GM12878 (cell line): ENCODE results near the gene CCNL1. TPM values are rescaled to one million over a fixed set of nuclear protein-coding genes. Genes with fewer than 3 reads are reported as not detected.

Experiments
- ATF2 ChIP-seq: IDR thresholded peaks from 2 replicates; pipeline ENCODE4 v1.6.1; 2012; ENCODE audit warnings: low read length, inconsistent platforms
- BACH1 ChIP-seq: fragments of 450-650 bp; IDR thresholded peaks from 2 replicates; pipeline ENCODE4 v1.6.1; 2017; ENCODE audit warnings: mild to moderate bottlenecking, borderline replicate concordance
- CBX5 ChIP-seq: sonication (generic); IDR thresholded peaks from 2 replicates; pipeline ENCODE4 v1.6.1; 2016; ENCODE audit warnings: low read depth, moderate library complexity, mild to moderate bottlenecking, inconsistent platforms
- CHD1 ChIP-seq: IDR thresholded peaks from 2 replicates; pipeline ENCODE4 v1.6.1; 2012; ENCODE audit warnings: low read depth, low read length, improper control_type of control experiment
- E4F1 ChIP-seq: fragments of 450-650 bp; IDR thresholded peaks from 2 replicates; pipeline ENCODE4 v1.6.1; 2018; ENCODE audit warnings: borderline replicate concordance, mild to moderate bottlenecking; ENCODE audit not compliant: partially characterized antibody
- ESRRA ChIP-seq: IDR thresholded peaks from 2 replicates; pipeline ENCODE4 v1.6.1; 2012; ENCODE audit warnings: mild to moderate bottlenecking, low read length, improper control_type of control experiment
- ETV6 ChIP-seq, 2 experiments: fragments of 450-650 bp in 1 of 2; IDR thresholded peaks in 1 of 2; conservative IDR thresholded peaks in 1 of 2; 2 replicates each; pipeline ENCODE4 v1.6.1; 2014; ENCODE audit warnings: antibody characterized with exemption in 1 of 2, borderline replicate concordance in 1 of 2, low read depth in 1 of 2, mild to moderate bottlenecking in 1 of 2, moderate library complexity in 1 of 2
- GATAD2B ChIP-seq: fragments of 450-650 bp; conservative IDR thresholded peaks from 2 replicates; pipeline ENCODE4 v1.6.1; 2017; ENCODE audit warnings: low read depth, mild to moderate bottlenecking, moderate library complexity
- IKZF1 ChIP-seq: fragments of 450-650 bp; conservative IDR thresholded peaks from 2 replicates; pipeline ENCODE4 v1.6.1; 2017; ENCODE audit warnings: antibody characterized with exemption, mild to moderate bottlenecking
- MEF2A ChIP-seq: IDR thresholded peaks from 2 replicates; pipeline ENCODE4 v1.6.1; 2011; ENCODE audit warnings: low read depth, mild to moderate bottlenecking, low read length, moderate library complexity; ENCODE audit not compliant: insufficient read depth
- NFXL1 ChIP-seq: fragments of 450-650 bp; IDR thresholded peaks from 2 replicates; pipeline ENCODE4 v1.6.1; 2017; ENCODE audit warnings: antibody characterized with exemption, mild to moderate bottlenecking, borderline replicate concordance
- NRF1 ChIP-seq: conservative IDR thresholded peaks from 2 replicates; pipeline ENCODE4 v1.6.1; 2011; ENCODE audit warnings: mild to moderate bottlenecking, low read depth, low read length, improper control_type of control experiment
- PAX5 ChIP-seq: IDR thresholded peaks from 2 replicates; pipeline ENCODE4 v1.6.1; 2011; ENCODE audit warnings: low read depth, low read length, borderline replicate concordance
- POLR2AphosphoS2 ChIP-seq: IDR thresholded peaks from 2 replicates; pipeline ENCODE4 v1.6.1; 2011; ENCODE audit warnings: low read depth, mild to moderate bottlenecking, low read length, improper control_type of control experiment, moderate library complexity
- PRDM15 ChIP-seq: fragments of 450-650 bp; formaldehyde crosslinking; IDR thresholded peaks from 2 replicates; pipeline ENCODE4 v1.4.0; 2020; ENCODE audit warnings: mild to moderate bottlenecking, moderate library complexity
- SIN3A ChIP-seq: IDR thresholded peaks from 2 replicates; pipeline ENCODE4 v1.6.1; 2012; ENCODE audit warnings: low read depth, low read length, improper control_type of control experiment
- SREBF1 ChIP-seq: IDR thresholded peaks from 2 replicates; pipeline ENCODE4 v1.6.1; 2012; ENCODE audit warnings: mild to moderate bottlenecking, low read length
- ZBTB11 ChIP-seq: fragments of 450-650 bp; formaldehyde crosslinking; IDR thresholded peaks from 2 replicates; pipeline ENCODE4 v1.5.0; 2022; ENCODE audit warnings: mild to moderate bottlenecking, missing genetic modification characterization
- polyA plus RNA-seq, 11 experiments: library from polyadenylated mRNA; depleted of rRNA in 4 of 11; unstranded in 6 of 11; stranded (reverse) in 5 of 11; fragments of >200 nt; fragmentation: Nextera tagmentation in 4 of 11; fragmentation: Illumina TruSeq in 1 of 11; extraction: Ambion mirVana in 4 of 11; extraction: Trizol in 1 of 11; gene quantifications; 1 replicate in 1 of 11; 2 replicates in 10 of 11; pipeline versions ENCODE4 v1.2.1 to v1.2.3, GENCODE V29; 2011 to 2016; ENCODE audit warnings: inconsistent platforms in 2 of 11, missing spikeins in 2 of 11, low read depth in 1 of 11
- total RNA-seq, 4 experiments: library from RNA; depleted of rRNA in 3 of 4; stranded (reverse); fragments of >200 nt in 3 of 4; fragmentation: Illumina TruSeq in 1 of 4; extraction: Trizol in 1 of 4; gene quantifications; 2 replicates each; pipeline versions ENCODE4 v1.2.1 to v1.2.3, GENCODE V29; 2013 to 2021

CCNL1 gene
- total and polyA plus RNA-seq, 10 of the 15 experiments (the other 5 are each of a cell fraction or from before 2014, with no cell fraction given), result 22.2 to 174 (median 115) TPM

GRCh38 chr3:157159762-157160657 is at the start of gene CCNL1 (continued):
- TF ChIP-seq ZBTB11, result peak; percentile 65
- peak; percentile 98 for TF ChIP-seq BACH1
- peak in 1 of 2 experiments; percentile 96; a peak in 2 of 4 replicates for TF ChIP-seq ETV6 (conservative IDR thresholded peaks at IDR 0.05 in 1 of 2, IDR thresholded peaks at IDR 0.05 in 1 of 2; ENCODE audit: borderline replicate concordance in 1 of 2, low read depth in 1 of 2)
- no peak; the same call in 1 of the 2 replicates for TF ChIP-seq SIN3A
- TF ChIP-seq IKZF1, result peak; percentile 97
- TF ChIP-seq NRF1, result no peak
- TF ChIP-seq ATF2, result peak; percentile 96
- TF ChIP-seq CBX5, result peak; percentile 91
- peak; percentile 99 for TF ChIP-seq POLR2AphosphoS2
- TF ChIP-seq GATAD2B, result peak; percentile 64
- no peak for TF ChIP-seq CHD1
- peak; percentile 91 for TF ChIP-seq PAX5
- TF ChIP-seq ESRRA, result peak; percentile 75
- peak; percentile 19 for TF ChIP-seq E4F1
- peak; percentile 90 for TF ChIP-seq MEF2A
- TF ChIP-seq PRDM15 (CRISPR knock-in tag), result no peak
- no peak for TF ChIP-seq NFXL1
- TF ChIP-seq SREBF1, result peak; percentile 18; the same call in 1 of the 2 replicates
